CD4-positive, alpha-beta T cell treated with Interleukin-15 for 1 hour (primary cell): Measurements from ENCODE around the gene NEU3.
"Not testable (repeated sequence)": the region's sequence is repeated elsewhere in the genome, so short reads cannot be mapped to it uniquely, and the experiment has no call there.

ENCODE experiments used
- DNase-seq: peaks from one replicate; pipeline ENCODE4 v3.0.0-alpha.2; 2020

NEU3 gene, protein sequence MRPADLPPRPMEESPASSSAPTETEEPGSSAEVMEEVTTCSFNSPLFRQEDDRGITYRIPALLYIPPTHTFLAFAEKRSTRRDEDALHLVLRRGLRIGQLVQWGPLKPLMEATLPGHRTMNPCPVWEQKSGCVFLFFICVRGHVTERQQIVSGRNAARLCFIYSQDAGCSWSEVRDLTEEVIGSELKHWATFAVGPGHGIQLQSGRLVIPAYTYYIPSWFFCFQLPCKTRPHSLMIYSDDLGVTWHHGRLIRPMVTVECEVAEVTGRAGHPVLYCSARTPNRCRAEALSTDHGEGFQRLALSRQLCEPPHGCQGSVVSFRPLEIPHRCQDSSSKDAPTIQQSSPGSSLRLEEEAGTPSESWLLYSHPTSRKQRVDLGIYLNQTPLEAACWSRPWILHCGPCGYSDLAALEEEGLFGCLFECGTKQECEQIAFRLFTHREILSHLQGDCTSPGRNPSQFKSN

DNA sequence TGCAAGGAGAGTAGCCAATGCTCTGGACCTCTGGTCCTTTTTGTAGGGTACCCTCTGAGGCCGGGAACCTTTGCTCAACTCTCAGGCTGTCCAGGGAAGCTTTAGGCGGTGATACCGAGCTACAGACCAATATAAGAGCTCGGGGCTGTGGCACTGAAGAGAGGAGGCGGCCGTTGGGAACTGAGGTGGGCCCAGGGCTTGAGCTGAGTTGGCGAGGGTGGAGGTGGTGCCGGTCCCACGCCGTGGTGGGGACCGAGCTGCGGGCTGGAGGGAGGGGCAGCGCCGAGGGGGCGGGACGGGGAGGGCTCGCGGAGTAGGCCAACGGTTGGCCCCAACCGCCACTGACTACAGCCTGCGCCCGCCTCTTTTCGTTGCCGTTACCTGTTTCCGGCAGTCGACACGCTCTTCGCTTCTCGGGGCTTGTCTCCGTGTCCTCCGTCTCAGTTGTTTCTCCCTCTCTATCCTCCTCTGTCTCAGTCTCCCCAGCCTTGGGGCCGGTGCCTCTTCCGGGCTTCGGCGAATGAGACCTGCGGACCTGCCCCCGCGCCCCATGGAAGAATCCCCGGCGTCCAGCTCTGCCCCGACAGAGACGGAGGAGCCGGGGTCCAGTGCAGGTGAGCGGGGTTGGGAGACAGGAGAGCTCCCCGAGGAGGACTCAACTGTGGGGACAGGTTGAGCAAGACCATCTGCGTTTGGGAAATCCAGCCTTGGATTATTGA lies at the start of gene NEU3:
TSS of gene NEU3 (plus strand) at position 393 of the 719 bp plus-strand sequence. CDS start at position 521, 128 bp downstream.
- DNase-seq, result peak; percentile 85

DNA sequence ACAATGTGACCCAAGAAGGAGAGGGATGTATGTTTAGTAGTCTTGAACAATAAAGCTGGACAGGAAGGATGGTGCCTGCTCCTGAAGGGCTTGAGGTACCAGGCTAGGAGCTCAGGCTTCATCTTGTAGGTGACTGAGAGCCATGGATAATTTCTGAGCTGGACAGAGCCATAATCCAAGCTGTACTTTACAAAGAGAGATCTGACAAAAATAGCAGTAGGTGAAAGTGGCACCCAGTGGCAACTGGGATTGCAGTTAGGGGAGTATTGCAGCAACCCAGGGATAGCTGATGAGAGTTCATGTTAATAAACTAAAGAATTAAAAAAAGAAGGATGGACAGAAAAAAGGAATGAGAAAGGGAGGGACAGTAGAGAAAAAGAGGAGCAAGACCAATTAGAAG lies 47.2 kb upstream of the NEU3 start:
- no peak for DNase-seq

DNA sequence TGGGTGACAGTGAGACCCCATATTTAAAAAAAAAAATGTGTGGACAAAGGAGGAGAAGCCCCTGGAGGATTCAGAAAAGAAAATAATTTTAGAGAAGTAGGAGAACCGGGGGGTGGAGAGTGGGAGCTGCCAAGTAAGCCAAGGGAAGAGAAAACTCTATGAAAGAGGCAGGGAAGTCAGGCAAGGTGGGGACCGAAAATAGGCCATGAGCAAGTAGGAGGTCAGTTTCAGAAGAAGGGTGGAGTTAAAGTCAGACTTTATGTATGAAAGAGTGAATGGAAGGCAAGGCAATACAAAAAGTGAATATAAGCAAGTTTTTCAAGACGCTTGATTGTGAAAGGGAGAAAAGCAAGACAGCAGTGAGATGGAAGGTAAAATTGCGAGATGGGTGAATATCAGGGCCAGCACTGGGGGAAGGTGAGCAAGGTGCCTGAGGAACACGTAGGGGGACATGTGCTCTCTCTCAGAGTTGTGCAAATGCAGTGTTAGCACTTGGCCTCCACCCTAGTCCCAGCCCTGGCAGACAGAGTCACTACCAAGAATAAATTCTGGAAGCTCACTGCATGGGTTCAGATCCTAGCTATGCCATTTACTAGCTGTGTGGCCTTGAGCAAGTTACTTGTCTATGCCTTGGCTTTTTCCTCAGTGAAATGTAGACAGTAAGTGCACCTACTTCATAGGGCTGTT lies 46.5 kb upstream of the NEU3 start:
- no peak for DNase-seq

DNA sequence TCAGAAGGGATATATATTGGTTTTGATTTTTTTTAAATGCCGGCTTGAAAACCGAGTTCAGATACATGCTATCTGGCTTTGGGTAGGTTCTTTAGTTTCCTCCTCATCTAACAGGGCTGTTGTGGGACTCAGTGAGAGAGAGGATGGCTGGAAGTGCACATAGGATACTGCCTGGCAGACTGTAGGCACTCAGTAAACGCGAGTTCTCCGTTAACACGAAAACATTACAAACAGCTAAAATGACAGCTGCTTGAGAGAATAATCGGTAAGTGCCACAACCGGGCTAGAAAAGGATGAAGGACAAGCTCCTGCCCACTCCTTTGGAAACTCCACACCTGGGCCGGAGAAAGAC lies 40.2 kb upstream of the NEU3 start:
- DNase-seq, result no peak

DNA sequence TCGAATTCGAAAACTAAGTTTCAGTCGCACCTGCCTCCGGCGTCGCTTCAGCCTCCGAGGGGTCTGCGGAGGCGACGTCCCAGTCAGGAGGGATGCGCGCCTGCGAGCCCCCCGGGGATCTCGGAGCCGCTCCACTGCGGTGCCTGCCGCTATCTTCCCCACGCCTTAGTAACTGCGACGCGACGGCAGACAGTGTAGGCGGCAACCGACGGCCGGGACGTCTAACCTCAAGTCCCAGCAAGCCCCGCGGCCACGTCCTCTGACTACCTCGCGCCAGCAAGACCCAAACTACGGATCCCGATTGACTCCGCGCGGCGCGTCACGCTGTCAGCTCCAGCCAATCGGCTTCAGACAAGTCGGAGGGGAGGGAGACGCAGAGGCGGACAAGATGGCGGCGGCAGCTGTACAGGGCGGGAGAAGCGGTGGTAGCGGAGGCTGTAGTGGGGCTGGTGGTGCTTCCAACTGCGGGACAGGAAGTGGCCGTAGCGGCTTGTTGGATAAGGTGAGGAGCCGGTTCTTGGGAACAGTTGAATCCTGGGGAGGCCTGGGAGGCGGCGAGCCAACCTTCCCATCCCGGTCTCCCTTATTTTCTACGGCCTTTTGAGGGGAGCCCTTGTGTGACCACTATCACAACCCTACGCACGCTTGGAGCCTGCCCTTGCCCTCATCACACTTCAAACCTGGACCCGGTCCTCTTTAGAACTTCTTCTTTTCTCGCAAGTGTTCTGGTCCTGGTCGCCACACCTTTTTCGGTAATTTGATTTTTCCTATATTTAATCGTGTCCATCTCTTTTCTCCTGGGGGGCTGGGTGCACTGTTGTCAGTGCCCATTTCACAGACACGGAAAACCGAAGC lies 39.6 kb upstream of the NEU3 start, which contains the start of the genes SPCS2 and XRRA1:
TSS of gene SPCS2 (plus strand) at position 369 of the 855 bp plus-strand sequence. CDS start at position 389, 20 bp downstream.
TSS of gene XRRA1 (minus strand) at position 194 of the 855 bp plus-strand sequence. CDS start 8,213 bp downstream, outside the sequence.
- peak; percentile 98 for DNase-seq

DNA sequence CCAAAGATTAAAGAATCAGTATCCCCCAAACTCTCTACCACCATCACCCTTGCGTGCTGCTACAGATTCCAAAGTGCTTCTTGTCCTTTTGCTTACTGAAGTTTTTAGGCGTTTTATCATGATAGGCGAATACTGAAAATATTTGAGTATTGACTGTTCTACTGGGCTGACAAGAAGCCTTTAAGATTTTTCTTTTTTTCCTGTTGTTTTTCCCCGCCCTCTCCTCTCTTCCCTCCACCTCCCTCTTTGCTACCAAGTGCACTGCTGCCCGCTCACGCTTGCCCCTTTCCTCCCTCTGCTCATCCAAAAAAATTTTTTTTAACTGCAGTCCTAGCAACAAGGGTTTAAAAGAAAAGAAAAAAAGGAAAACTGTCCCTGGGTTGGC lies 39.0 kb upstream of the NEU3 start:
- DNase-seq, result no peak

DNA sequence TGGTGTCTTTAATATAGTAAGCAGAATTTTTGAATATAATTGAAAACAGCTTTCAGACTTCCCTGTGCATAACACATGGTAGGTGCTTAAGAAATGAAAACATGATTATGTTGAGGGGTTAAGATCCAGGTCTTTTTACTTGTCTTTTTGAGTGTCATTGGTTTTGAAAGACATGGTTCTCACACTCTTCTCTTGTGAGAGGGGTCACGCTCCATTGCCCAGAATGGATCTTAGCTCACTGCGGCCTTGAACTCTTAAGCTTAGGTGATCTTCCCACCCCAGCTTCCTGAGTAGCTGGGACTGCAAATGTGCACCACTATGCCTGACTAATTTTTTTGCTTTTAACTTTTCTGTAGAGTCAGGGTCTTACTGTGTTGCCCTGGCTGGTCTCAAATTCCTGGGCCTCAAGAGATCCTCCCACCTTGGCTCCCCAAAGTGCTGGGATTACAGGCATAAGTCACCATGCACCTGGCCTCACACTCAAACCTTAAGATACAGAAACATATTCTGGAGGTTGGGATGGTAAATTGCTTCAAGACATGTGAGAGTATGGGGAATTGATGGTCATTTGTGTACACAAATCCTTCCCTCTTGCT lies 38.3 kb upstream of the NEU3 start:
- no peak for DNase-seq

DNA sequence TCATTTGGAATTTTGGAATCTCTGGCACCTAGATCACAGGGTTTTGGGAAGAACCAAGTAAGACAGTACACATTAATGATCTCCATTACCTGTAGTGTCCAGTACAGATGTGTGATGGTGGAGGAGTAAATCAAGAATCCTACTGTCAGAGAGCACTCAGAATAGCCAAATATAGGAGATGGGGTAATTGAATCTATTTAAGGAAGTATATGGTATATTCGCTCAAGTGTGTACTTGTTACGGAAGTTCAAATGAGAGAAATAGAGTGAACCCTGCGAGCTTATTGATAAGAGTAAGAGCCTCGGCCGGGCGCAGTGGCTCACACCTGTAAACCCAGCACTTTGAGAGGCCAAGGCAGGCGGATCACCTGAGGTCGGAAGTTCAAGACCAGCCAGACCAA lies 37.5 kb upstream of the NEU3 start:
- peak; percentile 19 for DNase-seq

DNA sequence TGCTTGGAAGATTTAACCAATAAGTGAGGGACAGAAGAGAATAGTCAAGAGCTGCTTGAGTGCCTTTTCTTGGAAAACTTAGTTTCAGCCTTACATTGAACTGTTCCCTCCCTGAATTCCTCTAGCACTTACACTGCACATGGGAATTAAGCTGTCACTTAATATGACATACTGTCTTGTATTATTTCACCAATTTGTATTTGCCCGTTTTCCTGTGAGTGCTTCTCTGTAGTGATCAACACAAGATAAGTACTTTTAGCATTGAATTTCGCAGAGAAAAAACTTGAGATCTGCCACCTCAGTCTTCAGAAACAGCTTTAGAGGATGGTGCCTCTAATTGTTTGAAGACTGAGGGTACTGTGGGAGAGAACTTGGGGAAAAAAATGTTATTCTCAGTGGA lies 36.0 kb upstream of the NEU3 start:
- no peak for DNase-seq

DNA sequence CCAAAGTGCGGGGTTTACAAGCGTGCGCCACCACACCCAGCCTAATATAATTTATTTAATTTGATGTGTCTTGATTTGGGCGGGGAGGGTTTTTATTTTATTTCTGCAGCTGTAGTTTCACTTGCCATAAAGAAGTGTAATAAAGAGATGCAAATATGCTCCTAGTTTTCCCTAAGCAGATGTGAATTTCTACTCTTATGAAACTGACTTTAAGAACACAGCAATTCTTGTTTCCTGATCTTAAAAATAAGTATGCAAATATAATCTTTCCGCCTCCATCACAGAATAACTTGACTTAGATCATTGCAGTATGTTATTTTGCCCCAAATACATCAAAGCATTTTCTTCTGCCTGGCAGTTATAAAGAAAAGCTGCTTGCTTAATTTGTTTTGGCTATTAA lies 35.3 kb upstream of the NEU3 start:
- no peak for DNase-seq

DNA sequence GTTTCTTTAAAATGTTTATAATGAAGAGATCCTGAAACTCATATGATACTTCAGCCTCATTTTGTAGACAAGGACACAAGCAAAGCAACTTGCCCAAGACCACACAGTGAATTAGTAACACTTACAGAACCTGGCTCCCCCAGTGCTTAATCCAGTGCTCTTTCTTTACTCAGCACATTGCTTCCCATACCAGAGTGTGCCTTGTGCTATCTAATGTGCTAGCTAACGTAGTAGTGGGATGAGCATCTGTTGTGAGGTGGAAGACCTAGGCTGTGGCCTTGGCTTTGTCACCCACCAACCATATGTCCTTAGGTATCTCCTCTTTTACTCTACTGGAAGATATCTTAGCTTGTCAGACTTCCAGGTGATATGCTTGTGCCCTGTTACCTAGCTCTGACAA lies 34.5 kb upstream of the NEU3 start:
- DNase-seq, result no peak

DNA sequence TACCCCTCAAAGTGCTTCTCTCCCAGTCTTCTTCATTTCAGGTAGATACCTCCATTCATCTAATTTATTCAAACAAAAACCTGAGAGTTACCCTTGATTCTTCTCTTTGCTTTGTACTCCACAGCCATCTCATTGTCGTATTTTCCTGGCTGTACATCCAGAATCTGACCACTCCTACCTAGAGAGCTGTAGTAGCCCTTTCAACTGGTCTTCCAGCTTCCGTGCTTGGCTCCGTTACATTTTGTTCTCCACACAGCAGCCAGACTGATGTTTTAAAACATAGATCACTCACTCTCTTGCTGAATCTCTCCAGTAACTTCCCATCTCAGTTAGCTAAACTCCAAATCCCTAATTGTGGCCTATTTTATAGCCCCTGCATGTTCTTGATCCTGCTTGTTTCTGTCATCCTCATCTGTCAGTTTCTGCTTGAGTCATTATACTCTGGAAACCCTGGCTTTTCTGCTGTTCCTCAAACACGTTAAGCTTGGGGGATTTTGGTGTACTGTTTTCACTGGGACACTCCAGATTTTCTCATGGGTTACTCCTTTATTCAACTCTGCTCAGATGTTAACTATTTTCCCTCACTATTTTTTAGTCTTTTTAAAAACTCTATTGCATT lies 32.2 kb upstream of the NEU3 start:
- DNase-seq, result no peak

DNA sequence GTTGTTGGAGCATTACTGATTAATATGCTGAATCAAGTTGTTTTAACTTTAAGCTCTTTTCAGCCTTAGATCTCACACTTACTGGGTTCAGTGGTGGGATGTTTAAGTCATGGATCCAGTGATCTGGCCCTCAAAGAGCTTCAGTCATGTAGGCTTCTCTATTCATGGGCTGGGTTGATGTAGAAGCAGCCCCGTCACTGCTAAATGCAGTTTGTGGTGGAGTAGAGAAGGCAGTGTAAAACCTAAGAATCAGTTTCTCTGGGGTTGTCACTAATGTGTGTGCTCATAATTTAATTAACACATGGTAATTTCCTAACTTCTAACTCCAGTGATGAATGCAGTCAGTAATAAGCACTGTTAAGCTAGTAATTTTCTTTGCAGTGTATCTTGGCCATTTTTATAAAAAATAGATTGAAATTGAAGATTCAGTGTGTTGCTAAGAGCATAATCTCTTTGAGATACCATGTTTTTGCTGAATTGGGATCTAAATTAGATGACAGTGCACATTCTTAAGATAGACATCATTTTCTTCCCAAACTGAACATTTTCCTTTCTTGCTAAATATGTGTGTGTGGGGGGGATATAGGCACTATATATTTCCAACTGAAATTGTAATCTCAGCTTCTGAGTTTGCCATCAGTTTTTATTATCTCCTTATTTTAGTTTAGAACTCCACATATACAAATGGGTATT lies 30.6 kb upstream of the NEU3 start:
- no peak for DNase-seq

DNA sequence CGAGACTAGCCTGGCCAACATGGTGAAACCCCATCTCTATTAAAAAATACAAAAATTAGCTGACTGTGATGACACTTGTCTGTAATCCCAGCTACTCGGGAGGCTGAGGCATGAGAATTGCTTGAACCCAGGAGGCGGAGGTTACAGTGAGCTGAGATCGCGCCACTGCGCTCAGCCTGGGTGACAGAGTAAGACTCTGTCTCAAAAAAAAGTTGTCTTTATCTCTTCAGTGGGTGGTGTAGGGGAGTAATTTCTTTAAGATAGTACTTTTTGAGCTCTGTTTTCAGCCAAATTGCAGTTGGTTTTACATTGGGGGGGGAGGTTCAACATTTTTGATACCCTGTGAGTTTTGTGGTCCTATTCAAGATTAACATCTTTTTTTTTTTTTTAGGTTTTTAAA lies 28.6 kb upstream of the NEU3 start:
- not testable (repeated sequence) for DNase-seq

DNA sequence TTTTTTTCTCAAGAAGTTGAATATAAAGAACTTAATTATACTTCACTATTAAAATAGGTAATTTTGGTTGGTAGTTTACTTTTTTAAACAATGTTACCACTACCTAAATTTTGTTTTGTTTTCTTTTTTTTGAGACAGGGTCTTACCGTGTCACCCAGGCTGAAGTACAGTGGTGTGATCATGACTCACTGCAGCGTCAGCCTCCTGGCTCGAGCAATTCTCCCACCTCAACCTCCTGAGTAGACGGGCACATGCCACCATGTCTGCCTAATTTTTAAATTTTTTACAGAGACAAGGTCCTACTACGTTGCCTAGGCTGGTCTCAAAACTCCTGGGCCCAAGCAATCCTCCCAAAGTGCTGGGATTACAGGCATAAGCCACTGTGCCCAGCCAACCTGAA lies 22.1 kb upstream of the NEU3 start:
- no peak for DNase-seq

DNA sequence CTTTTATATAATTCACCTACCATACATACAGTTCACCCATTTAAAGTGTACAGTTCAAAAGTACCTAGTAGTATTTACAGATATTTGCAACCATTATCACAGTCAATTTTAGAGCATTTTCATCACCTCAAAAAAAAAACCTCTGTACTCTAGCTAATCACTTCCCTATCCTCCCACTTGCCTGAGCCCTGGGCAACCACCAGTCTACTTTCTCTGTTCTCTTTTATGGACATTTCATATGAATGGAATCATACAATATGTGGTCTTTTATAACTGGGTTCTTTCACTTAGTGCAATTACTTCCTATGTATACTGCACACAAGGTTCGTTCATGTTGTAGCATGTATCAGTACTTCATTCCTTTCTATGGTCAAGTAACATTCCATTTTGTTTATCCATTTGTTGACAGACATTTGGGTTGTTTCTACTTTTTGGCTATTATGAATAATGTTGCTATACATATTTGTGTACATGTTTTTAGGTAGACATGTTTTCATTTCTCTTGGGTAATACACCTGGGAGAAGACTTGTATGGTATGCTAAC lies 17.8 kb upstream of the NEU3 start:
- DNase-seq, result no peak

DNA sequence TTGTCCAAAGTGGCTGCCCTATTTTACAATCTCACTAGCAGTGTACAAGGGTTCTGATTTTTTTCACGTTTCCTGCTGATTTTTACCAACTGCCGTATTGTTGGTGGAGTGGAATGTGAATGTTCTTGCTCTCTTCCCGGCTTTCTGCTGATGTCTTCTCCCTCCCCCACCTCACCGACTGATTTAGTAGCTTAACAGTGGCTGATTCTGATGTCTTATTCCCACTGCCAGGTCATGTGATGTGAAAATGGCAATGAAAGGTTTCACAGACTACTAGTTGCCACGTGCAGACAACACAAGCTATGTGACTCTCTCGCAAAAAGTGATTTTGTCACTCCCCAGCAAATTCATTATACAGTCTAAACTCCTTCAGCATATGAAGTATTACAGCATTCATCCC lies 17.3 kb upstream of the NEU3 start:
- DNase-seq, result no peak

DNA sequence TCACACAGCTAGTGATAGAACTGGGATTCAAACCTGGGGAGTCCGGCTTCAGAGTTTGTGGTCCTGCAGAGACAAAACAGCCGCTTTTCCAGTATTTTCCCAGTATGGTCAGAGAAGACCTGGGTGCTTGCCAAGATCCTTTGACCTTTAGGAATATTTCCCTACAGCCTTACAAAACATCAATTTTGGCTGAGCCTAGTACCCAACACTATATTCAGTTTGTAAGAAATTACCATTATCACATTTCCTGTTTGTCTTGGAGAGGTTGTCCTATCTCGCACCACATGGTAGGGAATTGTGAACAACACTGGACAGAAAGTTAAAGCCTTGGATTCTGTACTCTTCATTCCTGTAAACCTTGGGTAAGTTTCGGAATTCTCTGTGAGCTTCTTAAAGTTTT lies 10.7 kb upstream of the NEU3 start:
- no peak for DNase-seq

DNA sequence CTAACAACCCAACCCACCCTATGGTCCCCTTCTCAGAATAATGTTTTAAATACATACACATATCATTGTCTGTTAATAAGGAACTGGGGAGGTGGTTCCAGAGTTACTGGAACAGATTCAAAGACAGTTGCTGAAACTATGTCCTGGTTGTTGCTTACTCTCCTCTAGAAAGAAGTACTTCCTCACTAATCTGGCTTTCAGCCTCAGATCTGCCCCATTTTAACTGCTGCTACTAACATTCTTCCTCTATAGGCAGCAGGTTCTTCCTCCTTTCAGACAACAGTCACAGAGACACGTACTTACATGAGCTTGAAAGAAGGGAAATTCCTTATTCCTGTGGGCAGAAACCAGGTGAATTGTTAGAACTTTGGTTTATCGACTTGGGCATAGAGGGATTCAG lies 8.1 kb upstream of the NEU3 start:
- DNase-seq, result no peak

DNA sequence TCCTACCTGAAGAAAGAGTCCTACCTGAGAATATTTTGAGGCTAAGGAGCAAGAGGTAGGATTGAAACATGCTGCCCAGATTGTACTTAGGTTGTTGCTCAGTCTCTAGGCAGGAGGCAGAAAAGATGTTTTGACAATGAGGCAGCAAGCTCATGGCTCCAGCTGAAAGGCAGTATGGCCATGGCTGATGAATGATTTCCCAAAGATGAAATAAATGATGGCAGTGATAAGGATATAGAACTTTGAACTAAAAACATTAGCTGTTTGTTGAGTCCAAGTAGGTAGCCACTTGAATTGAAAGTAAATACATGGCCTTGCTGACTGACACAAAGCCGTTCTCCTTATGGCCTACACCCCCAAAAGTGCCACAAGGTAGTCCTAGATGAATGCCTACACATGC lies 6.8 kb upstream of the NEU3 start:
- no peak for DNase-seq

DNA sequence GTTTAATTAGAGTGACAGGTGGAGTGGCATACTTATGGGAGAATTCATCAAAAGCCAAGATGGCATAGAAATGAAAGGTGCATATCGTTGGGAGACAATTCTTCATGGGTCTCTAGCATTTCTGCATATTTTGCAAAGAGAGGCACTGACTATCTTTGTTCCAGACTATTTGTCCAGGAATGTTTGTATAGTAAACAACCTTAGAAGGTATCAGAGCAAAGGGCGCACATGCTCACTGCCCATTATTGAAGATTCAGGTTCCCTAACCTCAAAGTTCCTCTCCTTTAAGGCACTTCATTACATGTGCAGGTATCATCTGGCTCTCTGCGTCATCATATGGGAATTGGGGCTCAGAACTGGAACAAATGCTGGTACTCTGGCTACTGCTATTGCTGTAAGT lies 4.7 kb upstream of the NEU3 start:
- no peak for DNase-seq
